GM19043 (cell line): Measurements from ENCODE around the gene C19orf85.
"Not testable (repeated sequence)": the region's sequence is repeated elsewhere in the genome, so short reads cannot be mapped to it uniquely, and the experiment has no call there.

Source experiments
- ATAC-seq: cut with Tn5 transposase; IDR thresholded peaks from one replicate; pipeline ENCODE4 v1.9.1; 2021; ENCODE audit warnings: low read depth; ENCODE audit not compliant: unreplicated experiment

The C19orf85 gene

DNA sequence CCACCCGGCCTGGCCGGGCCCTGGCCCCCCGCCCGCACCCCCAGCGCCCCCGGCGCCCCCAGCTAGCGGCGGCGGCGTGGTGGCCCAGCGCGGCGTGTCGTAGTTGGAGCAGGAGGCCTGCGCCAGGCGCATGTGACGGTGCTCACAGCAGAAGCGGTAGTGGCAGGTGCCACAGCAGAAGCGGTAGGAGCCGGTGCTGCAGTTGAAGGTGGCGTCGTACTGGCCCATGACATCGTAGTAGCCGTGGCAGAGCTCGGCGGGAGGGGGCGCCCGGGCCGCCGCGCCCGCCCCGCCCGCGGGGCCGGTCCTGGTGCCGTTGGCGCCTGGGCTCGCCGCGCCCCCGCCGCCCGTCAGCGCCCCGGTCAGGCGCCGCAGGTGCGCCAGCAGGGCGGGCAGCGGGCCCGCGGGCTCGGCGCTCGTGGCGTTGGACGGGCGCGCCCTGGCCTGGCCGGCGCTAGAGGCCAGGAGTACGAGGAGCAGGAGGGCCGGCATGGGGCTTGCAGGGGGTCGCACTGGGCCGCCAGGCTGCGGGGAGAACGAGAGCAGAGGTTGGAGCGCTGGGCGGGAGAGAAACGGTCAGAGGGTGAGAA, 22.1 kb downstream of the C19orf85 start:
- ATAC-seq = no peak

- ATAC-seq = no peak
Measured at GRCh38 chr19:55441692-55442321, 22.7 kb downstream of the C19orf85 start.

- no peak for ATAC-seq
Measured at GRCh38 chr19:55441319-55441691, 23.2 kb downstream of the C19orf85 start.

DNA sequence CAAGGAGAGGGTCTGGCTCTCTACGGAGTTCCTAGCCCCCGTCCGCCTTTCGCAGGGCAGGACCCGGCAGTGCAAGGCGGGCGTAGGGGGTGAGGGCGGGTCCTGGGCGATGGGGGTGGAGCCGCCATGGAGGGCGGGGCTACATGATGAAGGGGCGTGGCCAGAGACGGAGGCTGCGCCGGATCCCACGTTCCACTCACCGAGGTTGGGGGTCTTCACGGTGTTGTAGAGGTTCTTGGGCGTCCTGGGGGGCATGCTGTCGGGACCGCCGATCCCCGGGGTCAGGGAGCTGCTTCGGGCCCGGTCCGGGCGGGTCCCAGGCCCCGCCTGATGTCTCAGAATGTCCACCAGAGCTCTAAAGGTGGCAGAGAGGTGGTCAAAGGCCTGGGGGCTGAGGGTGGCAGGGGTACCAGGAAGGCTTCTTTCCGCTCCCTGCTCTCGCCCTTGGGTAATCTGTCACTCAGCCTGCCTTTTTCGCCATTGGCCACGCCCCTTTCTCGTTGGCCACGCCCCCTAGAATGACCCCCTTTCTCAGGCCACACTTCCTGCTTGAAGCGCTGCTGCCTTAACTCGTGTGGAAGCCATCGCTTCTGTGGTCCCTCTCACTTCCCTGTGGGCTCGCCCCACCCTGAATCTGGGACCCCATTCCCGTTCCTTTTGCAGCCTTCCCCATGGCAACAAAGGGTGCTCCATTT, 24.0 kb downstream of the C19orf85 start:
- no peak for ATAC-seq

DNA sequence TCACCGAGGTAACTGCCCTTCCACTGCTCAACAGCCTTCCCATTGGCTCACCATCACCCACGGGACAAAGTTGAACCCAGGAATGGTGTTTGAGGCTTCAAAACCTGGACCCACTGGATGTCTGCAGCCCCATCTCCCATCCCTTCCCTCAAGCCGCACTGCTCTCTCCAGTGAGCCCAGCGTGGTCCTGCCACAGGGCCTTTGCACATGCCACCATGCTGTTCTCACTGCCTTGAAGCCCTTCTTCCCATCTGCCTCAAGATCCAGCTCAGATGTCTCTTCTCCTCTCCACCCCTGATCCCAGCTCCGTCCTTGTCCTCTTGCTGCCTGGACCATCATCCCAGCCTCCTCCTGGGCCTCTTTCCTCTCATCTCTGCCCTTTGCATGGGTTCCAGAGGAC, 25.5 kb downstream of the C19orf85 start:
- ATAC-seq = no peak

- ATAC-seq = no peak
Measured at GRCh38 chr19:55437410-55437809, 27.1 kb downstream of the C19orf85 start.

DNA sequence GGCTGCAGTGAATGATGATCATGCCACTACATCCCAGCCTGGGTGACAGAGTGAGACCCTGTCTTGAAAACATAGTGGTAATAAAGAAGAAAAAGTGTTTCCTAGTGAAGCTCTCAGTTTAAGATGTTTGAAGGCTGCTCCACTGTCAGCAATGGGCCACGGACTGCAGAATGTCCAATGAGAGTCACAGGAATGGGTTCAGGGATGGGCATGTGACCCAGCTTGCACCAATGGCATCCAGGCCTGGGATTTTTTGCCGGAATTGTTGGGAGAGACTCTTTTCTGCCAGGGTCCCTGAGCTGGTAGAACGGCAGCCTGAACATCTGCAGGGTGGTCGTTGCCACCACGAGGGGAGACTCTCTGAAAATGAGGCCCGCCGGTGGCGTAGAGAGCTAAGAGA, 27.7 kb downstream of the C19orf85 start:
- no peak for ATAC-seq

DNA sequence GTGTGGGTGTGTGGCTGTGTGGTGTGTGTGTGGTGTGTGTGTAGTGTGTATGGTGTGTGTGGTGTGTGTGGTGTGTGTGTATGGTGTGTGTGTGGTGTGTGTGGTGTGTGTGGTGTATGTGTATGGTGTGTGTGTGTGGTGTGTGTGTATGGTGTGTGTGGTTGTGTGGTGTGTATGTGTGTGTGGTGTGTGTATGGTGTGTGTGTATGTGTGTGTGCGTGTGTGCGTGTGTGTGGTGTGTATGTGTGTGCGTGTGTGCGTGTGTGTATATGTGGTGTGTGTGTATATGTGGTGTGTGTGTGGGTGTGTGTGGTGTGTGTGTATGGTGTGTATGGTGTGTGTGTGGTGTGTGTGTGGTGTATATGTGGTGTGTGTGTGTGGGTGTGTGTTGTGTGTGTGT, 29.5 kb downstream of the C19orf85 start:
- ATAC-seq = no peak

- ATAC-seq = no peak
Measured at GRCh38 chr19:55434356-55434919, 30.1 kb downstream of the C19orf85 start.

GRCh38 chr19:55433292-55433691, 31.3 kb downstream of the C19orf85 start:
- ATAC-seq = no peak

- ATAC-seq = no peak
Measured at GRCh38 chr19:55432241-55432959, 32.2 kb downstream of the C19orf85 start.

GRCh38 chr19:55431183-55431582, 33.4 kb downstream of the C19orf85 start:
- no peak for ATAC-seq

DNA sequence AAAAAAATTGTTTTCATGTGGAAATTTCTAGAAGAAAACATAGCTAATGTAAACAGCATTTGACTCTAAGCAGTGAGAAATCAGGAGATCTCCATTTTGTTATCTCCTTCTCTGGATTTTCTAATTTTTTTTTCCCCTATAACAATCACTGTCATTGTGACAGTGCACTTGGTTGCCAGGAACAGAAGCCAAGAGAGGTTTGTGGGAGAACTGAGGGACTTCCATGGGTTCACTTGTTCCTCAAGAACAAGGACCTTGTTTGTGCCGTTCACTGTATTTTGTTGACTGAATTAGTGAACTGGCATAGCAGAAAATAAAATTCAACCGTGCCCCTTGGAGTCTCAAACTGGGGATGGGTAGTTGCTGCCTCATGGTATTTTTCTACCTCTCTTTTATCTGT, 38.5 kb downstream of the C19orf85 start:
- ATAC-seq = no peak

GRCh38 chr19:55424518-55424917, 40.0 kb downstream of the C19orf85 start:
- ATAC-seq = no peak

GRCh38 chr19:55423225-55424005, 41.1 kb downstream of the C19orf85 start:
- no peak for ATAC-seq

- ATAC-seq = not testable (repeated sequence)
Measured at GRCh38 chr19:55421281-55421680, 43.3 kb downstream of the C19orf85 start.

- ATAC-seq = no peak
Measured at GRCh38 chr19:55419624-55420236, 44.8 kb downstream of the C19orf85 start.

GRCh38 chr19:55419103-55419502, 45.4 kb downstream of the C19orf85 start:
- no peak for ATAC-seq

- no peak for ATAC-seq
Measured at GRCh38 chr19:55418185-55418584, 46.4 kb downstream of the C19orf85 start.
